GM13977 (cell line): ENCODE data around the gene PLEKHG2.

ENCODE experiments used
- DNase-seq: peaks from one replicate; pipeline ENCODE4 v3.0.0; 2012; ENCODE audit warnings: low spot score
- CTCF ChIP-seq: IDR thresholded peaks from 2 replicates; pipeline ENCODE4 v1.5.1; 2012; ENCODE audit warnings: mild to moderate bottlenecking, control low read depth; ENCODE audit not compliant: insufficient read depth; ENCODE audit errors: extremely low read depth, missing control alignments
- in situ Hi-C: fragments of 300-500 bp; cut with MboI; formaldehyde crosslinking; loops from one replicate; pipeline ENCODE4 v1.12.0; 2022; ENCODE audit warnings: low sequenced_read_pairs, low pct_unique_long_range_greater_than_20kb, mixed read lengths, inconsistent platforms; ENCODE audit not compliant: unreplicated experiment

The PLEKHG2 gene

GRCh38 chr19:39407410-39407659 is 5.1 kb upstream of the PLEKHG2 start:
- no peak for TF ChIP-seq CTCF
- in situ Hi-C loops = no loop called here
- DNase-seq = no peak

- no peak for TF ChIP-seq CTCF
- no peak for DNase-seq
- in situ Hi-C loops = no loop called here
Observed at GRCh38 chr19:39407660-39408391, 4.6 kb upstream of the PLEKHG2 start.

GRCh38 chr19:39408392-39409207 is 3.9 kb upstream of the PLEKHG2 start:
- TF ChIP-seq CTCF = no peak
- in situ Hi-C loops = no loop called here
- DNase-seq = no peak

GRCh38 chr19:39409208-39410016 is 3.1 kb upstream of the PLEKHG2 start:
- DNase-seq = peak; percentile 72
- no peak for TF ChIP-seq CTCF
- in situ Hi-C loops = no loop called here

GRCh38 chr19:39410017-39410830 is 2.2 kb upstream of the PLEKHG2 start:
- TF ChIP-seq CTCF = no peak
- in situ Hi-C loops = no loop called here
- DNase-seq = peak; percentile 84

- no peak for TF ChIP-seq CTCF
- DNase-seq = no peak
- in situ Hi-C loops = no loop called here
Observed at GRCh38 chr19:39410831-39411080, 1.7 kb upstream of the PLEKHG2 start.
